GM12878 (cell line): ENCODE measurements around the gene SKAP1.

ENCODE experiments used
- EZH2 ChIP-seq: IDR thresholded peaks from 2 replicates; pipeline ENCODE4 v1.6.1; 2012; ENCODE audit warnings: low read depth, mild to moderate bottlenecking, control low read depth, inconsistent platforms, low read length, borderline replicate concordance; ENCODE audit not compliant: control insufficient read depth
- NR2C2 ChIP-seq: IDR thresholded peaks from 2 replicates; pipeline ENCODE4 v1.6.1; 2011; ENCODE audit warnings: borderline replicate concordance, low read depth; ENCODE audit not compliant: control insufficient read depth, insufficient read length
- POLR2AphosphoS5 ChIP-seq: IDR thresholded peaks from 2 replicates; pipeline ENCODE4 v1.6.1; 2011; ENCODE audit warnings: mild to moderate bottlenecking, low read length, inconsistent platforms

DNA sequence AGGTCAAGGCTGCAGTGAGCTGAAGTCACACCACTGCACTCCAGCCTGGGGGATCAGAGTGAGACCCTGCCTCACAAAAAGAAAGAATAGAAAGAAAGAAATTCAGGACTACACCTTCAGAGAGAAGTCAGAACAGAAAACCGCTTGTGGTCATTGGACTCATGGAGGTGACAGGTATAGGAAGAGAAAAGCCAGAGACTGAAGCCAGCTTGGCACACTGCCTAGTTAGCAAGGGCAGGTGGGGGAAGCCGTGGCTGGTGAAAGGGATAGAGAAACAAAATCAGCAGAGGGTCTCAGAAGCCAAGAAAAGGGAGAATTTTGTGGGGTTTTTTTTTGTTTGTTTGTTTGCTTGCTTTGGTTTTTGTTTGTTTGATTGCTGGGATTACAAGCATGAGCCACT, 32.9 kb upstream of the SKAP1 start:
- no peak for TF ChIP-seq POLR2AphosphoS5
- TF ChIP-seq EZH2: no peak
- no peak for TF ChIP-seq NR2C2
